WERI-Rb-1 (cell line): ENCODE data around the gene PGAP2.
"Not testable (repeated sequence)": the region's sequence is repeated elsewhere in the genome, so short reads cannot be mapped to it uniquely, and the experiment has no call there.

Experiments
- DNase-seq: peaks from one replicate; pipeline ENCODE4 v3.0.0-alpha.2; 2020
- H3K27ac ChIP-seq: fragments of 250-450 bp; sonication (Bioruptor Pico); 2 replicates; pipeline ENCODE4 v1.5.1; 2020; ENCODE audit warnings: mild to moderate bottlenecking, moderate library complexity
- H3K27me3 ChIP-seq: fragments of 250-450 bp; sonication (Bioruptor Pico); 2 replicates; pipeline ENCODE4 v1.5.1; 2021; ENCODE audit warnings: mild to moderate bottlenecking, low read depth, moderate library complexity; ENCODE audit not compliant: insufficient read depth, severe bottlenecking
- H3K36me3 ChIP-seq: fragments of 250-450 bp; sonication (Bioruptor Pico); 2 replicates; pipeline ENCODE4 v1.5.1; 2020; ENCODE audit warnings: mild to moderate bottlenecking, moderate library complexity
- H3K4me3 ChIP-seq: 2 replicates; pipeline ENCODE4 v1.5.1; 2011; ENCODE audit warnings: low read depth, mild to moderate bottlenecking, control low read depth, low read length
- H3K9me3 ChIP-seq: fragments of 250-450 bp; sonication (Bioruptor Pico); 2 replicates; pipeline ENCODE4 v1.5.1; 2021; ENCODE audit warnings: mild to moderate bottlenecking, moderate library complexity; ENCODE audit not compliant: severe bottlenecking
- CTCF ChIP-seq: IDR thresholded peaks from 2 replicates; pipeline ENCODE4 v1.5.1; 2011; ENCODE audit warnings: low read depth, mild to moderate bottlenecking, control low read depth, inconsistent platforms, low read length

The PGAP2 gene

GRCh38 chr11:3807909-3808860 is at the start of gene PGAP2:
Gene PGAP2 (plus strand): TSS chr11:3808560. CDS start chr11:3811260, 2,700 bp downstream.
- peak; percentile 75 for DNase-seq
- no peaks in the 10 kb centered on the region for H3K36me3 ChIP-seq
- H3K27ac ChIP-seq: peak within 1 kb of the TSS; percentile 57
- H3K27me3 ChIP-seq: no peaks in the 10 kb centered on the region
- TF ChIP-seq CTCF: peak; percentile 84
- H3K4me3 ChIP-seq: peak within 1 kb of the TSS; percentile 90
- H3K9me3 ChIP-seq: no peaks in the 10 kb centered on the region

GRCh38 chr11:3764266-3764665 is 44.1 kb upstream of the PGAP2 start:
- Histone ChIP-seq H3K4me3 (no peak overlapping the region), H3K9me3 (no peaks in the 10 kb centered on the region), H3K36me3 (peaks cover 99% of the 10 kb centered on the region), H3K27ac (no peak overlapping the region), H3K27me3 (no peaks in the 10 kb centered on the region)
- TF ChIP-seq CTCF: no peak
- no peak for DNase-seq

- not testable (repeated sequence) for H3K9me3 ChIP-seq, H3K27me3 ChIP-seq, H3K27ac ChIP-seq, DNase-seq, H3K4me3 ChIP-seq
- peaks cover 97% of the 10 kb centered on the region for H3K36me3 ChIP-seq
Measured at GRCh38 chr11:3766836-3767235, 41.5 kb upstream of the PGAP2 start.

- Histone ChIP-seq H3K4me3 (no peak overlapping the region), H3K36me3 (peaks cover 94% of the 10 kb centered on the region), H3K27ac (no peak overlapping the region), H3K27me3 (no peaks in the 10 kb centered on the region), H3K9me3 (no peaks in the 10 kb centered on the region)
- TF ChIP-seq CTCF: no peak
- DNase-seq: no peak
Measured at GRCh38 chr11:3767536-3767935, 40.8 kb upstream of the PGAP2 start.

GRCh38 chr11:3773180-3773579 is 35.2 kb upstream of the PGAP2 start:
- Histone ChIP-seq H3K36me3 (peaks cover 85% of the 10 kb centered on the region), H3K27ac (no peak overlapping the region), H3K4me3 (no peak overlapping the region), H3K9me3 (no peaks in the 10 kb centered on the region), H3K27me3 (no peaks in the 10 kb centered on the region)
- TF ChIP-seq CTCF: no peak
- no peak for DNase-seq

- Histone ChIP-seq H3K36me3 (peaks cover 84% of the 10 kb centered on the region), H3K27ac (no peak overlapping the region), H3K4me3 (no peak overlapping the region), H3K9me3 (no peaks in the 10 kb centered on the region), H3K27me3 (no peaks in the 10 kb centered on the region)
- TF ChIP-seq CTCF: no peak
- no peak for DNase-seq
Measured at GRCh38 chr11:3775736-3776406, 32.5 kb upstream of the PGAP2 start.
